HepG2 (cell line): ENCODE measurements around the gene TMX4. TPM values are rescaled to one million over a fixed set of nuclear protein-coding genes. Genes with fewer than 3 reads are reported as not detected.

Source experiments
- ATAC-seq: fragments of 200-7000 bp; cut with Tn5 transposase; 3 replicates; pipeline ENCODE4 v1.9.1; 2020; ENCODE audit warnings: mild to moderate bottlenecking, moderate library complexity
- BruUV-seq: library from RNA; stranded (reverse); fragments of 400-500 nt; replicated peaks from 2 replicates; lab custom pipeline; 2021; lab: Mats Ljungman, UMichigan
- CTCF ChIA-PET: fragments of 300-600 bp; formaldehyde crosslinking; extraction: SDS; loops from one replicate; lab custom pipeline; 2021; ENCODE audit warnings: low total read pairs, inconsistent platforms, low intra/inter-chr PET ratio; lab: Yijun Ruan, JAX
- POLR2A ChIA-PET: fragments of 350-600 bp; sonication (Branson Sonifier 250); formaldehyde crosslinking; loops from one replicate; lab custom pipeline; 2020; ENCODE audit warnings: antibody characterized with exemption, inconsistent platforms; lab: Yijun Ruan, JAX
- DNase-seq: peaks from one replicate; pipeline ENCODE4 v3.0.0-alpha.2; 2015; ENCODE audit warnings: low spot score
- FAIRE-seq: peaks from 3 replicates; lab custom pipeline; 2011; peaks lifted over from hg19 to GRCh38; lab: Jason Lieb, UNC
- H2AFZ ChIP-seq: one replicate; pipeline ENCODE4 v1.6.1; 2011; ENCODE audit warnings: low read length, inconsistent platforms
- H3K27ac ChIP-seq: fragments of 300-600 bp; 3 replicates; pipeline ENCODE4 v1.8.0; 2011; ENCODE audit warnings: mixed run types, mild to moderate bottlenecking, mixed read lengths, low read length, inconsistent platforms; ENCODE audit not compliant: insufficient read depth; ENCODE audit errors: extremely low read length
- H3K27me3 ChIP-seq, 2 experiments: fragments of 200-600 bp in 1 of 2; 2 replicates in 1 of 2; 3 replicates in 1 of 2; pipeline versions ENCODE4 v1.6.0 to v1.8.0; 2011; ENCODE audit warnings: low read length in 2 of 2, mild to moderate bottlenecking in 2 of 2, moderate library complexity in 2 of 2, inconsistent platforms in 1 of 2; ENCODE audit not compliant: insufficient read depth in 2 of 2, control insufficient read depth in 1 of 2
- H3K36me3 ChIP-seq, 2 experiments: fragments of 200-600 bp in 1 of 2; replicated peaks in 1 of 2; 2 replicates in 1 of 2; 3 replicates in 1 of 2; pipeline versions ENCODE4 v1.5.1 to v1.8.0; 2011; ENCODE audit warnings: low read length in 2 of 2, inconsistent platforms in 1 of 2; ENCODE audit not compliant: insufficient read depth in 2 of 2, control insufficient read depth in 1 of 2
- H3K4me1 ChIP-seq: 2 replicates; pipeline ENCODE4 v1.5.1; 2012; ENCODE audit warnings: low read length, inconsistent platforms; ENCODE audit not compliant: insufficient read depth
- H3K4me2 ChIP-seq: 2 replicates; pipeline ENCODE4 v1.6.0; 2011; ENCODE audit warnings: low read depth, low read length, inconsistent platforms
- H3K4me3 ChIP-seq, 3 experiments: fragments of 200-600 bp in 1 of 3; sonication (generic), shearing (Covaris generic) in 1 of 3; replicated peaks in 1 of 3; 2 replicates each; pipeline ENCODE4 v1.5.1; 2011 to 2016; ENCODE audit warnings: low read length in 3 of 3, inconsistent platforms in 2 of 3, low read depth in 2 of 3, mild to moderate bottlenecking in 2 of 3, control low read depth in 1 of 3, mixed read lengths in 1 of 3; ENCODE audit not compliant: insufficient read depth in 1 of 3
- H3K79me2 ChIP-seq: one replicate; pipeline ENCODE4 v1.6.1; 2011; ENCODE audit warnings: low read length, inconsistent platforms; ENCODE audit not compliant: insufficient read depth
- H3K9ac ChIP-seq: 2 replicates; pipeline ENCODE4 v1.6.0; 2011; ENCODE audit warnings: mild to moderate bottlenecking, low read depth, low read length, inconsistent platforms; ENCODE audit not compliant: insufficient read depth
- H3K9me3 ChIP-seq: 2 replicates; pipeline ENCODE4 v1.5.1; 2012; ENCODE audit warnings: mild to moderate bottlenecking, low read length
- H4K20me1 ChIP-seq: 2 replicates; pipeline ENCODE4 v1.6.0; 2011; ENCODE audit warnings: inconsistent platforms, mild to moderate bottlenecking, low read length, moderate library complexity; ENCODE audit not compliant: insufficient read depth
- ATF4 ChIP-seq, 2 experiments: fragments of 450-650 bp in 1 of 2; sonication (generic) in 1 of 2; formaldehyde crosslinking; IDR thresholded peaks; 2 replicates each; pipeline versions ENCODE4 v1.5.0 to v1.8.0; 2020 to 2022; ENCODE audit warnings: mild to moderate bottlenecking in 1 of 2, missing genetic modification reagents in 1 of 2
- CTCF ChIP-seq: sonication (generic); formaldehyde crosslinking; IDR thresholded peaks from 2 replicates; pipeline ENCODE4 v1.5.0; 2020; ENCODE audit warnings: mild to moderate bottlenecking, missing genetic modification reagents, moderate library complexity
- ELK4 ChIP-seq: sonication (generic); formaldehyde crosslinking; IDR thresholded peaks from 2 replicates; pipeline ENCODE4 v1.9.0; 2021; ENCODE audit warnings: missing genetic modification reagents, borderline replicate concordance
- ESRRA ChIP-seq: sonication (generic); formaldehyde crosslinking; IDR thresholded peaks from 2 replicates; pipeline ENCODE4 v1.5.1; 2020; ENCODE audit warnings: mild to moderate bottlenecking, low read depth, missing genetic modification reagents
- HNF1A ChIP-seq, 2 experiments: sonication (generic) in 1 of 2; formaldehyde crosslinking in 1 of 2; IDR thresholded peaks; 2 replicates each; pipeline versions ENCODE4 v1.4.0 to v1.6.1; 2016 to 2020; ENCODE audit warnings: borderline replicate concordance in 1 of 2, low read depth in 1 of 2, mild to moderate bottlenecking in 1 of 2, missing genetic modification reagents in 1 of 2
- JARID2 ChIP-seq: sonication (generic); formaldehyde crosslinking; IDR thresholded peaks from 2 replicates; pipeline ENCODE4 v1.8.1; 2023; ENCODE audit warnings: missing genetic modification reagents, inconsistent platforms; ENCODE audit not compliant: insufficient replicate concordance
- ZNF232 ChIP-seq: sonication (generic); formaldehyde crosslinking; IDR thresholded peaks from 2 replicates; pipeline ENCODE4 v1.4.0; 2020; ENCODE audit warnings: missing genetic modification reagents, borderline replicate concordance
- ZNF614 ChIP-seq: IDR thresholded peaks from 2 replicates; pipeline ENCODE4 v1.6.1; 2018; ENCODE audit warnings: missing biosample characterization, missing genetic modification reagents, inconsistent platforms, borderline replicate concordance
- ZNF687 ChIP-seq: sonication (generic); formaldehyde crosslinking; IDR thresholded peaks from 2 replicates; pipeline ENCODE4 v1.5.1; 2020; ENCODE audit warnings: mild to moderate bottlenecking, missing genetic modification reagents, moderate library complexity
- WGBS: methylation state at CpG from one replicate; pipeline ENCODE4 v1.1.6; 2017; ENCODE audit warnings: low lambda C conversion rate; 5-methylcytosine and 5-hydroxymethylcytosine counted together
- in situ Hi-C: cut with HindIII; loops from 2 replicates; pipeline ENCODE4 v1.10.0; 2017; ENCODE audit warnings: low pct_unique_long_range_greater_than_20kb; ENCODE audit not compliant: extremely low pct_ligation_motif_present
- intact Hi-C: fragments of 100-400 bp; cut with micrococcal nuclease; formaldehyde crosslinking; loops from one replicate; pipeline ENCODE4 v1.10.0; 2022; ENCODE audit not compliant: unreplicated experiment
- polyA plus RNA-seq, 8 experiments: library from polyadenylated mRNA; depleted of rRNA in 3 of 8; stranded (reverse) in 7 of 8; unstranded in 1 of 8; fragments of >200 nt; fragmentation: Illumina TruSeq in 4 of 8; extraction: Trizol in 4 of 8; gene quantifications; 2 replicates each; pipeline versions ENCODE4 v1.2.1 to v1.2.3, GENCODE V29; 2011 to 2016; ENCODE audit warnings: low read depth in 4 of 8, missing spikeins in 1 of 8, mixed read lengths in 1 of 8; ENCODE audit not compliant: insufficient read depth in 1 of 8
- total RNA-seq, 5 experiments: library from RNA; depleted of rRNA; stranded (reverse); fragments of >200 nt; fragmentation: Illumina TruSeq; extraction: Trizol; gene quantifications; 2 replicates each; pipeline ENCODE4 v1.2.3, GENCODE V29; 2016; ENCODE audit warnings: low read depth in 1 of 5

The TMX4 gene
- total and polyA plus RNA-seq, 2 of the 13 experiments (the other 11 are each of a cell fraction or from before 2014, with no cell fraction given), result 7.6 to 21.4 TPM

GRCh38 chr20:8066662-8067061 lies 47.1 kb upstream of the TMX4 start:
- H3K4me2 ChIP-seq, result no peak overlapping the region
- intact Hi-C loops, result no loop called here
- TF ChIP-seq JARID2 (CRISPR knock-in tag) (no peak), ELK4 (CRISPR knock-in tag) (no peak), ATF4 (CRISPR knock-in tag; IDR thresholded peaks at IDR 0.05) (no peak), ZNF232 (no peak), CTCF (CRISPR knock-in tag) (no peak), ESRRA (CRISPR knock-in tag) (no peak), HNF1A (IDR thresholded peaks at IDR 0.05; ENCODE audit: low read depth) (no peak), HNF1A (CRISPR knock-in tag; IDR thresholded peaks at IDR 0.05; ENCODE audit: borderline replicate concordance) (no peak), ZNF614 (no peak), ZNF687 (CRISPR knock-in tag) (no peak)
- no peaks in the 10 kb centered on the region for H3K36me3 ChIP-seq
- H3K27me3 ChIP-seq, result peaks cover 0 to 6% of the 10 kb centered on the region in 2 experiments; a peak in 1 of 5 replicates
- FAIRE-seq, result no peak
- H3K9me3 ChIP-seq, result no peaks in the 10 kb centered on the region
- no peak overlapping the region for H3K4me3 ChIP-seq
- 41% methylated on average over 2 of the region's 2 CpGs for WGBS
- in situ Hi-C loops, result no loop called here
- peaks cover 7% of the 10 kb centered on the region; the same call in 1 of the 2 replicates for H3K4me1 ChIP-seq
- no TSS peak for BruUV-seq
- H3K79me2 ChIP-seq, result no peaks in the 10 kb centered on the region
- H4K20me1 ChIP-seq, result no peaks in the 10 kb centered on the region
- H3K9ac ChIP-seq, result no peak overlapping the region
- DNase-seq, result no peak
- no peak for ATAC-seq
- CTCF ChIA-PET, result no interaction called here
- no peak overlapping the region for H2AFZ ChIP-seq
- H3K27ac ChIP-seq, result no peak overlapping the region
- POLR2A ChIA-PET, result no interaction called here
